ENCODE measurements around the gene ADAMTS17. TPM values are rescaled to one million over a fixed set of nuclear protein-coding genes. Genes with fewer than 3 reads are reported as not detected.

ADAMTS17 gene
- 0.16 TPM in 1 of 2 replicates, not detected in the other for total RNA-seq (2014; rRNA removed; shearing (Covaris generic))

- DNase-seq (ENCODE audit: low spot score) = no peak
These were observed at the start of gene ADAMTS17 for GRCh38 chr15:100341750-100342560. Gene ADAMTS17, minus strand, starts transcription at chr15:100341975. Its CDS starts 76 bp downstream, at chr15:100341899.

GRCh38 chr15:100385300-100386050 is 43.7 kb upstream of the ADAMTS17 start:
- DNase-seq (ENCODE audit: low spot score) = no peak

GRCh38 chr15:100384108-100384410 is 42.3 kb upstream of the ADAMTS17 start:
- DNase-seq (ENCODE audit: low spot score) = no peak

- peak; percentile 7 for DNase-seq (ENCODE audit: low spot score)
These were observed 41.7 kb upstream of the ADAMTS17 start for GRCh38 chr15:100383302-100384107.

GRCh38 chr15:100373942-100374341 is 32.2 kb upstream of the ADAMTS17 start:
- no peak for DNase-seq (ENCODE audit: low spot score)

GRCh38 chr15:100373120-100373896 is 31.5 kb upstream of the ADAMTS17 start:
- DNase-seq (ENCODE audit: low spot score) = no peak

- DNase-seq (ENCODE audit: low spot score) = no peak
These were observed 31.0 kb upstream of the ADAMTS17 start for GRCh38 chr15:100372739-100373119.

- DNase-seq (ENCODE audit: low spot score) = no peak
These were observed 13.6 kb upstream of the ADAMTS17 start for GRCh38 chr15:100355342-100355741.

- no peak for DNase-seq (ENCODE audit: low spot score)
These were observed 11.7 kb upstream of the ADAMTS17 start for GRCh38 chr15:100353449-100353848.

- no peak for DNase-seq (ENCODE audit: low spot score)
These were observed 8.9 kb upstream of the ADAMTS17 start for GRCh38 chr15:100350434-100351226.

GRCh38 chr15:100349696-100350433 is 8.1 kb upstream of the ADAMTS17 start:
- DNase-seq (ENCODE audit: low spot score) = no peak

- no peak for DNase-seq (ENCODE audit: low spot score)
These were observed 7.5 kb upstream of the ADAMTS17 start for GRCh38 chr15:100349321-100349695.

- no peak for DNase-seq (ENCODE audit: low spot score)
These were observed 6.8 kb upstream of the ADAMTS17 start for GRCh38 chr15:100348578-100348977.

- no peak for DNase-seq (ENCODE audit: low spot score)
These were observed 5.2 kb upstream of the ADAMTS17 start for GRCh38 chr15:100346866-100347512.

GRCh38 chr15:100345438-100345837 is 3.7 kb upstream of the ADAMTS17 start:
- no peak for DNase-seq (ENCODE audit: low spot score)

GRCh38 chr15:100343251-100343650 is 1.5 kb upstream of the ADAMTS17 start:
- no peak for DNase-seq (ENCODE audit: low spot score)

GRCh38 chr15:100341239-100341749 is 481 bp downstream of the ADAMTS17 start:
- no peak for DNase-seq (ENCODE audit: low spot score)

- no peak for DNase-seq (ENCODE audit: low spot score)
These were observed 995 bp downstream of the ADAMTS17 start for GRCh38 chr15:100340721-100341238.

- no peak for DNase-seq (ENCODE audit: low spot score)
These were observed 1.8 kb downstream of the ADAMTS17 start for GRCh38 chr15:100339999-100340398.

Data from A172 (cell line).